Left renal pelvis (tissue), 4 donors: ENCODE results near the gene BCAR3. TPM values are rescaled to one million over a fixed set of nuclear protein-coding genes. Genes with fewer than 3 reads are reported as not detected.

Experiments
- DNase-seq, 4 donors: peaks; one replicate each; pipeline ENCODE4 v3.0.0-alpha.2; 2013; ENCODE audit warnings: low read depth in 4 of 4, low spot score in 3 of 4
- polyA plus RNA-seq, 4 donors: library from polyadenylated mRNA; unstranded; fragments of 120-200 nt; gene quantifications; one replicate each; pipeline ENCODE4 v1.2.1, GENCODE V29; 2013; ENCODE audit not compliant: insufficient read length in 4 of 4

The BCAR3 gene
- polyA plus RNA-seq, 4 donors, result 10.5 to 30.3 (median 23.6) TPM

GRCh38 chr1:93521618-93522017, 160.0 kb downstream of the BCAR3 start:
- no peak for DNase-seq

- no peak for DNase-seq
These were observed 162.3 kb downstream of the BCAR3 start for GRCh38 chr1:93519199-93519829.

DNA sequence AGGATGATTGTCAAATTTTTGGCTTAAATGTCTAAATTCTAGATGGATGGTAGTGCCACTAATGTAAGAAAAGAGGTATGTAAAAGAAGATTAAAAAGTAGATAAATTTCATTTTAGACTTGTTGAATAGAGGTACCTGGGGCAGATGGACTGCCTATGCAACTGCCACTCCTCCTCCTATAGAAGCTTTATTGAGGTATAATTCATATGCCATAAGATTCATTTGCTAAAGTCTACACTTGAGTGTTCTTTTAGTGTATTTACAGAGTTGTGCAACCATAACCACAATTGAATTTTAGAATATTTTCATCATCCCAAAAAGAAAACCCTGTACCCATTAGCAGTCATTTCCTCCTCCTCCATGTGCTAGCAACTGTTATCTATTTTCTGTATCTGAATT, 163.1 kb downstream of the BCAR3 start:
- DNase-seq, result no peak

GRCh38 chr1:93516164-93516563, 165.5 kb downstream of the BCAR3 start:
- no peak for DNase-seq

Other genes with a start within 250 kb of the BCAR3 start
- 100 to 1,000 TPM in 3 of 4 donors, 10 to 100 TPM in 1; 56.6 to 132 (median 118) TPM for gene FNBP1L, start 233.7 kb downstream of the BCAR3 start, polyA plus RNA-seq
- 10 to 100 TPM; 60.0 to 85.9 (median 72.1) TPM for gene DNTTIP2, start 197.4 kb upstream of the BCAR3 start, polyA plus RNA-seq
- gene GCLM, start 227.6 kb upstream of the BCAR3 start, polyA plus RNA-seq, result 10 to 100 TPM; 11.7 to 14.1 (median 12.6) TPM